Hepatocyte (in vitro differentiated cells): ENCODE measurements around the gene PSMC6.
"Not testable (repeated sequence)": the region's sequence is repeated elsewhere in the genome, so short reads cannot be mapped to it uniquely, and the experiment has no call there.

ENCODE experiments used
- EZH2 ChIP-seq: fragments of 200-600 bp; sonication (generic); IDR thresholded peaks from 2 replicates; pipeline ENCODE4 v1.6.1; 2016; ENCODE audit warnings: antibody characterized with exemption, mild to moderate bottlenecking, borderline replicate concordance
- EZH2phosphoT487 ChIP-seq: fragments of 200-600 bp; sonication (generic); IDR thresholded peaks from one replicate; pipeline ENCODE4 v1.6.1; 2018; ENCODE audit warnings: antibody characterized with exemption, mild to moderate bottlenecking, low read depth, moderate library complexity; ENCODE audit not compliant: unreplicated experiment, severe bottlenecking
- TF ChIP-seq, protein P1 (sequence below): fragments of 200-600 bp; sonication (generic); IDR thresholded peaks from 2 replicates; pipeline ENCODE4 v1.5.1; 2016; ENCODE audit warnings: antibody characterized with exemption, mild to moderate bottlenecking; ENCODE audit not compliant: poor library complexity

DNA sequence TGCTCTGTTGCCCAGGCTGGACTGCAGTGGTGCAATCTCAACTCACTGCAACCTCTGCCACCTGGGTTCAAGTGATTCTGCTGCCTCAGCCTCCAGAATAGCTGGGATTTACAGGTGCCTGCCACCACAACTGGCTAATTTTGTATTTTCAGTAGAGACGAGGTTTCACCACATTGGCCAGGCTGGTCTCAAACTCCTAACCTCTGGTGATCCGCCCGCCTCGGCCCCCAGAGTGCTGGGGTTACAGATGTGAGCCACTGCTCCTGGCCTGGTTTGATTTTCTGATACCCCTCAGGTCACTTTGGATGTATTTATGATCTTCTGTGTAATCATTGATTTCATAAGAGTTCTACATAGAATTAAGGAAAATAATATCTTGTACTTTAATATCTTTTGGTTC lies 55.9 kb downstream of the PSMC6 start:
- TF ChIP-seq, protein P1, sequence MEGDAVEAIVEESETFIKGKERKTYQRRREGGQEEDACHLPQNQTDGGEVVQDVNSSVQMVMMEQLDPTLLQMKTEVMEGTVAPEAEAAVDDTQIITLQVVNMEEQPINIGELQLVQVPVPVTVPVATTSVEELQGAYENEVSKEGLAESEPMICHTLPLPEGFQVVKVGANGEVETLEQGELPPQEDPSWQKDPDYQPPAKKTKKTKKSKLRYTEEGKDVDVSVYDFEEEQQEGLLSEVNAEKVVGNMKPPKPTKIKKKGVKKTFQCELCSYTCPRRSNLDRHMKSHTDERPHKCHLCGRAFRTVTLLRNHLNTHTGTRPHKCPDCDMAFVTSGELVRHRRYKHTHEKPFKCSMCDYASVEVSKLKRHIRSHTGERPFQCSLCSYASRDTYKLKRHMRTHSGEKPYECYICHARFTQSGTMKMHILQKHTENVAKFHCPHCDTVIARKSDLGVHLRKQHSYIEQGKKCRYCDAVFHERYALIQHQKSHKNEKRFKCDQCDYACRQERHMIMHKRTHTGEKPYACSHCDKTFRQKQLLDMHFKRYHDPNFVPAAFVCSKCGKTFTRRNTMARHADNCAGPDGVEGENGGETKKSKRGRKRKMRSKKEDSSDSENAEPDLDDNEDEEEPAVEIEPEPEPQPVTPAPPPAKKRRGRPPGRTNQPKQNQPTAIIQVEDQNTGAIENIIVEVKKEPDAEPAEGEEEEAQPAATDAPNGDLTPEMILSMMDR: not testable (repeated sequence)
- not testable (repeated sequence) for TF ChIP-seq EZH2, EZH2phosphoT487
